ENCODE measurements around the gene C22orf42. TPM values are rescaled to one million over a fixed set of nuclear protein-coding genes. Genes with fewer than 3 reads are reported as not detected.

C22orf42 gene
- total RNA-seq, 1 experiment from 2014 or later, result not detected

- Histone ChIP-seq H2BK15ac (ENCODE audit: low read depth, low read length) (no peak overlapping the region), H2BK120ac (ENCODE audit: low read depth, low read length, poor library complexity, severe bottlenecking) (no peak overlapping the region), H3K27me3 (ENCODE audit: insufficient read depth, low read length) (peaks cover 8% of the 10 kb centered on the region; the same call in 1 of the 2 replicates), H2AK5ac (ENCODE audit: insufficient read length, low read length) (no peak overlapping the region), H3K23me2 (ENCODE audit: insufficient read length, low read depth, low read length, poor library complexity, severe bottlenecking) (peaks cover 13% of the 10 kb centered on the region), H3K4ac (ENCODE audit: low read depth, low read length) (no peak overlapping the region), H2AFZ (ENCODE audit: low read length) (no peak overlapping the region), H4K5ac (ENCODE audit: insufficient read length, low read depth, low read length) (no peak overlapping the region), H3T11ph (ENCODE audit: low read length) (no peak overlapping the region), H3K4me1 (ENCODE audit: insufficient read depth, low read length) (no peaks in the 10 kb centered on the region; the same call in 1 of the 2 replicates), H3K4me2 (ENCODE audit: insufficient read depth, insufficient read length, low read length) (no peak overlapping the region), H2BK12ac (ENCODE audit: insufficient read length, low read depth, low read length) (no peak overlapping the region), H3K56ac (ENCODE audit: insufficient read length, low read depth, low read length) (no peak overlapping the region), H4K8ac (replicated peaks; ENCODE audit: insufficient read length, low read depth, low read length) (no peak overlapping the region), H4K20me1 (ENCODE audit: control insufficient read depth, insufficient read depth, insufficient read length) (no peaks in the 10 kb centered on the region), H3K27ac (ENCODE audit: insufficient read length, low read depth, low read length) (no peak overlapping the region), H2BK20ac (ENCODE audit: low read depth, low read length, poor library complexity, severe bottlenecking) (no peak overlapping the region), H2BK5ac (ENCODE audit: insufficient read length, low read length) (no peak overlapping the region), H3K18ac (ENCODE audit: insufficient read length, low read depth, low read length) (no peak overlapping the region), H3K9me3 (ENCODE audit: control insufficient read depth, low read depth, low read length) (no peaks in the 10 kb centered on the region), H3K9ac (ENCODE audit: extremely low read depth, insufficient read length, low read length) (no peak overlapping the region), H3K79me1 (ENCODE audit: insufficient read depth, low read depth, low read length, poor library complexity, severe bottlenecking) (no peaks in the 10 kb centered on the region), H3K14ac (ENCODE audit: insufficient read depth, low read length) (no peak overlapping the region), H4K91ac (ENCODE audit: insufficient read length, low read depth, low read length) (no peak overlapping the region), H3K79me2 (ENCODE audit: insufficient read depth, low read length) (no peaks in the 10 kb centered on the region), H3K23ac (ENCODE audit: insufficient read length, low read depth, low read length) (no peak overlapping the region)
- Mint-ChIP-seq H3K36me3 (ENCODE audit: insufficient read depth in 1 of 3, low read depth in 3 of 3) (no peaks in the 10 kb centered on the region; a peak in 1 of 7 replicates), H3K4me1 (peaks cover 16 to 40% of the 10 kb centered on the region in 2 experiments), H3K27ac (no peak overlapping the region), H3K4me3 (peak overlapping the region in 1 of 2 experiments; percentile 89; a peak in 2 of 5 replicates), H3K27me3 (ENCODE audit: low read depth) (peaks cover 75% of the 10 kb centered on the region), H3K9me3 (no peaks in the 10 kb centered on the region)
- TF ChIP-seq, protein P1, sequence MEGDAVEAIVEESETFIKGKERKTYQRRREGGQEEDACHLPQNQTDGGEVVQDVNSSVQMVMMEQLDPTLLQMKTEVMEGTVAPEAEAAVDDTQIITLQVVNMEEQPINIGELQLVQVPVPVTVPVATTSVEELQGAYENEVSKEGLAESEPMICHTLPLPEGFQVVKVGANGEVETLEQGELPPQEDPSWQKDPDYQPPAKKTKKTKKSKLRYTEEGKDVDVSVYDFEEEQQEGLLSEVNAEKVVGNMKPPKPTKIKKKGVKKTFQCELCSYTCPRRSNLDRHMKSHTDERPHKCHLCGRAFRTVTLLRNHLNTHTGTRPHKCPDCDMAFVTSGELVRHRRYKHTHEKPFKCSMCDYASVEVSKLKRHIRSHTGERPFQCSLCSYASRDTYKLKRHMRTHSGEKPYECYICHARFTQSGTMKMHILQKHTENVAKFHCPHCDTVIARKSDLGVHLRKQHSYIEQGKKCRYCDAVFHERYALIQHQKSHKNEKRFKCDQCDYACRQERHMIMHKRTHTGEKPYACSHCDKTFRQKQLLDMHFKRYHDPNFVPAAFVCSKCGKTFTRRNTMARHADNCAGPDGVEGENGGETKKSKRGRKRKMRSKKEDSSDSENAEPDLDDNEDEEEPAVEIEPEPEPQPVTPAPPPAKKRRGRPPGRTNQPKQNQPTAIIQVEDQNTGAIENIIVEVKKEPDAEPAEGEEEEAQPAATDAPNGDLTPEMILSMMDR (conservative IDR thresholded peaks at IDR 0.05), result peak; percentile 28; the same call in 1 of the 3 replicates
- peak; percentile 70 for DNase-seq
- WGBS (ENCODE audit: extremely low coverage, insufficient read length, low lambda C conversion rate), result no CpG with 5 or more reads among the region's 30 CpGs
Measured at GRCh38 chr22:32205974-32206773, 47.1 kb upstream of the C22orf42 start.

Data from H9 (cell line).